PC-3 (cell line): ENCODE measurements around the gene KRTAP12-1.

Source experiments
- EZH2 ChIP-seq: fragments of 300-600 bp; sonication (generic); IDR thresholded peaks from one replicate; pipeline ENCODE4 v1.6.1; 2017; ENCODE audit warnings: antibody characterized with exemption, mild to moderate bottlenecking, low read length; ENCODE audit not compliant: unreplicated experiment
- TF ChIP-seq, protein P1 (sequence below): fragments of 300-600 bp; sonication (generic); conservative IDR thresholded peaks from 2 replicates; pipeline ENCODE4 v1.5.1; 2017; ENCODE audit warnings: antibody characterized with exemption, low read depth, mild to moderate bottlenecking, low read length

DNA sequence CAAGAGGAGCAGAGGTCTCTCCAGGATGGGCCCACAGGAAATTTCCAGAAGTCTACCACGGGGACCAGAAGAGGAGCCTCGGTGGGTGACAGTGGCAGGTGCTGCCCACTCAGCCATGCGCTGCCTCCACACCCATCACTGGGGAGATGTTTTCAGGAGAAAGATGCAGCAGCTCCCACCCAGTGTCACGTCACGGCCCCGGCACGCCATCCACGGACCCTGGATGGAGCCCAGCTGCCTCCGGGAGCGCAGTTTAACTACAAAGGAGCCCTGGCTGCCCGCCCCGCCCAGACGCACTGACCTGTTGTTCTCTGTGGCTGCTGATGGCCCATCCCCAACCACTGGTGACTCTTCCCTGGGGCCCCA is 22.7 kb upstream of the KRTAP12-1 start:
- TF ChIP-seq, protein P1, sequence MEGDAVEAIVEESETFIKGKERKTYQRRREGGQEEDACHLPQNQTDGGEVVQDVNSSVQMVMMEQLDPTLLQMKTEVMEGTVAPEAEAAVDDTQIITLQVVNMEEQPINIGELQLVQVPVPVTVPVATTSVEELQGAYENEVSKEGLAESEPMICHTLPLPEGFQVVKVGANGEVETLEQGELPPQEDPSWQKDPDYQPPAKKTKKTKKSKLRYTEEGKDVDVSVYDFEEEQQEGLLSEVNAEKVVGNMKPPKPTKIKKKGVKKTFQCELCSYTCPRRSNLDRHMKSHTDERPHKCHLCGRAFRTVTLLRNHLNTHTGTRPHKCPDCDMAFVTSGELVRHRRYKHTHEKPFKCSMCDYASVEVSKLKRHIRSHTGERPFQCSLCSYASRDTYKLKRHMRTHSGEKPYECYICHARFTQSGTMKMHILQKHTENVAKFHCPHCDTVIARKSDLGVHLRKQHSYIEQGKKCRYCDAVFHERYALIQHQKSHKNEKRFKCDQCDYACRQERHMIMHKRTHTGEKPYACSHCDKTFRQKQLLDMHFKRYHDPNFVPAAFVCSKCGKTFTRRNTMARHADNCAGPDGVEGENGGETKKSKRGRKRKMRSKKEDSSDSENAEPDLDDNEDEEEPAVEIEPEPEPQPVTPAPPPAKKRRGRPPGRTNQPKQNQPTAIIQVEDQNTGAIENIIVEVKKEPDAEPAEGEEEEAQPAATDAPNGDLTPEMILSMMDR, result no peak
- no peak for TF ChIP-seq EZH2
